Measurements from ENCODE around the gene TBCC. TPM values are rescaled to one million over a fixed set of nuclear protein-coding genes. Genes with fewer than 3 reads are reported as not detected.

Gene TBCC, protein sequence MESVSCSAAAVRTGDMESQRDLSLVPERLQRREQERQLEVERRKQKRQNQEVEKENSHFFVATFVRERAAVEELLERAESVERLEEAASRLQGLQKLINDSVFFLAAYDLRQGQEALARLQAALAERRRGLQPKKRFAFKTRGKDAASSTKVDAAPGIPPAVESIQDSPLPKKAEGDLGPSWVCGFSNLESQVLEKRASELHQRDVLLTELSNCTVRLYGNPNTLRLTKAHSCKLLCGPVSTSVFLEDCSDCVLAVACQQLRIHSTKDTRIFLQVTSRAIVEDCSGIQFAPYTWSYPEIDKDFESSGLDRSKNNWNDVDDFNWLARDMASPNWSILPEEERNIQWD
- 10 to 100 TPM; 11.4 to 15.5 (median 12.0) TPM for polyA plus RNA-seq

GRCh38 chr6:42745640-42746462 is at the start of gene TBCC:
TSS of gene TBCC (minus strand) at chr6:42746103. CDS start at chr6:42746073, 30 bp downstream.
- peak within 1 kb of the TSS; percentile 91 for H3K27ac ChIP-seq (ENCODE audit: low read depth, low read length)
- 0 to 1% (median 1%) methylated on average over 54 to 57 of the region's 57 CpGs for WGBS, 3 donors

- WGBS, 3 donors = 98 to 100% (median 98%) methylated on average over 1 of the region's 1 CpG
- no peak overlapping the region for H3K27ac ChIP-seq (ENCODE audit: low read depth, low read length)
Observed at GRCh38 chr6:42795651-42796050, 49.7 kb upstream of the TBCC start.

DNA sequence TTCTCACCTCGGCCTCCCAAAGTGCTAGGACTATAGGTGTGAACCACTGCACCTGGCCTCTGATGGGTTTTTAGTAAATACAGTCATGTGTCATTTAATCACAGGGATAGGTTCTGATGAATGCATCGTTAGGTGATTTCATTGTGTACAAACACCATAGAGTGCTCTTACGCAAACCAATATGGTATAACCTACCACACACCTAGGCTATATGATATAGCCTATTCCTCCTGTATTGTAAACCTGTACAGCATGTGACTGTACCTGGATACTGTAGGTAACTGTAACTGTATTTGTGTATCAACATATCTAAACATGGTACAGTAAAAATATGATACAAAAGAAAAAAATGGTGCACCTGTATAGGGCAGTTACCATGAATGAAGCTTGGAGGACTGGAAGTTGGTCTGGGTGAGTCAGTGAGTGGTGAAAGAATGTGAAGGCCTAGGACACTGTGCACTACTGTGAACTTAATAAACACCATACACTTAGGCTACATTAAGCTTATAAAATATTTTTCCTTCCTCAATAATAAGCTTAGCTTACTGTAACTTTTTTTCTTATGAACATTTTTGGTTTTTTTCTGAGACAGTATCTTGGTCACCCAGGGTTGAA is 45.9 kb upstream of the TBCC start:
- WGBS, 3 donors = 69 to 89% (median 89%) methylated on average over 3 of the region's 3 CpGs
- H3K27ac ChIP-seq (ENCODE audit: low read depth, low read length) = no peak overlapping the region

DNA sequence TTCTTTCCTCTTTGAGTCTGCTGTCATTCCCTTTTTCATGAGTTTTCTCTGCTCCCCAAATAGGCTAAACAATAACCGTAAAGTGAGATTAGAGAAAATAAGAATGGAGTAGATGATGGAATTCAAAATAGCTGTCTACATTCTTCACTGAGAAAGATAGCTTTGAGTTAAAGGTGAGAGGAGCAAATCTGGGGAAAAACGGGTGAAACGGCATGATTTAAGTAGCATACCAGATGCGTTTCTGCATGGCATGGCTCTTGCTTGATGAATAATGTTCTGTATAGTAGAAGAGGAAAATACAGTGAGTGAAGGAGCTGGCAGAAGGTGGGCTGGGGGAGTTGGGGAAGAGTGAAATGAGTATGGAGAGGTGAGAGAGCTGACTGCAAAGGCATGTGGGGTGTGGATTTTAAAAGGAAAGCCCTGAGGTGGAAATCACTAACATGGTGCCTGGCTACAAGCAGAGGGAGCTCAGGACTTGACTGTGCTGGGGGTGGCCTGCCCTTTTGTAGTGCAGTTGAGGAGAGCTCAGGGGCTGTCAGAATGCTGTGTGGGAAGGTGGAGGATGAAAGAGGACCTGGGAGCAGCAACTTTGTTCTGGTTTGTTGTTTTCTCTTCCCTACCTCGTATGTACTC is 44.8 kb upstream of the TBCC start:
- WGBS, 3 donors = 48 to 60% (median 49%) methylated on average over 5 of the region's 5 CpGs
- H3K27ac ChIP-seq (ENCODE audit: low read depth, low read length) = no peak overlapping the region

GRCh38 chr6:42788671-42789070 is 42.8 kb upstream of the TBCC start:
- no peak overlapping the region for H3K27ac ChIP-seq (ENCODE audit: low read depth, low read length)

GRCh38 chr6:42787063-42787472 is 41.2 kb upstream of the TBCC start:
- WGBS, 3 donors = 66 to 77% (median 73%) methylated on average over 2 of the region's 2 CpGs
- no peak overlapping the region for H3K27ac ChIP-seq (ENCODE audit: low read depth, low read length)

More at GRCh38 chr6:42788671-42789070, 42.8 kb upstream of the TBCC start:
- 63 to 95% (median 68%) methylated on average over 4 of the region's 4 CpGs for WGBS, 3 donors

- 73 to 79% (median 77%) methylated on average over 3 of the region's 3 CpGs for WGBS, 3 donors
- H3K27ac ChIP-seq (ENCODE audit: low read depth, low read length) = no peak overlapping the region
Observed at GRCh38 chr6:42786525-42786985, 40.7 kb upstream of the TBCC start.

- 46 to 68% (median 52%) methylated on average over 12 of the region's 12 CpGs for WGBS, 3 donors
- H3K27ac ChIP-seq (ENCODE audit: low read depth, low read length) = no peak overlapping the region
Observed at GRCh38 chr6:42784717-42785498, 39.0 kb upstream of the TBCC start.

DNA sequence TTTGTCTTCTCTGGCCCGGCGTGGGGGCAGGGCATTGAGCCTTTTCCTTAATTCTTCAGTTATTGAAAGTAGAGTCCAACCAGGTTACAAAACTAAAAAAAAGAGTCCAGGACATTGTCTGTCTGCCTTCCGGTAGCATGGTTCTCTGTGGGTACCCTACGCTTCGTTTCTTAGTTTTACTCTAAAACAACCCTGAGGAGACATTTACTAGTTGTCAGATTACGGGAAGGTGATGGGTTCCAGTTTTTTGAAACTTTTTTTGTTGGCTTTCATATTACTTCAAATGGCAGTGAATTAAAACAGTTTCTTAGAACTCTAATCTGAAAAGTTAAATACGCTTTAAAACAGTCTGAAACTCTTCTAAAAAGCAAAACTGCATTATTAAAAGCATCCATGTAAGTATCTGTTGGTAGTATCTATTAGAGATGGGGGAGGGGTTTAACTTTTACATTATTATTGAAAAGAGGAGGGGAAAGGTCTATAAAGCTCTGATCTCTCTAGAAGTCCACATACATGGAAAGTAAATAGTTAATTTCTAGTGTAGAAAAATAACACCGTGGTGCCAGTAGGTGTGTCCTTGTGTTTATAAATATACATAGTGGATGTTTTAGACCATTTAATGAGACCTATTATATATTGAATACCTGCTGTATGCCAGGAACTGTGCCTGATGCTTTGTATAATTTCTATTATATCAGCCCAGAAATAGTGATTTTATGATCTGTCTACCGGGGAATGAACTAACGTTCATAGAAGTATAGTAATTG is 38.2 kb upstream of the TBCC start:
- WGBS, 3 donors = 0 to 1% (median 1%) methylated on average over 10 of the region's 10 CpGs
- peak overlapping the region; percentile 100 for H3K27ac ChIP-seq (ENCODE audit: low read depth, low read length)

- 0 to 1% (median 0%) methylated on average over 73 to 79 of the region's 79 CpGs for WGBS, 3 donors
Observed at GRCh38 chr6:42783177-42783875, 37.4 kb upstream of the TBCC start.

GRCh38 chr6:42782689-42783176 is 36.8 kb upstream of the TBCC start:
- WGBS, 3 donors = 0% methylated on average over 38 to 49 of the region's 51 CpGs

More at GRCh38 chr6:42783177-42783875, 37.4 kb upstream of the TBCC start:
- peak overlapping the region; percentile 100 for H3K27ac ChIP-seq (ENCODE audit: low read depth, low read length)

GRCh38 chr6:42781796-42782688 is 36.1 kb upstream of the TBCC start, which contains the start of gene BICRAL:
TSS of gene BICRAL (plus strand) at chr6:42782052. CDS start at chr6:42822023, 39,971 bp downstream.
- 0 to 1% (median 1%) methylated on average over 55 to 68 of the region's 70 CpGs for WGBS, 3 donors

More at GRCh38 chr6:42782689-42783176, 36.8 kb upstream of the TBCC start:
- H3K27ac ChIP-seq (ENCODE audit: low read depth, low read length) = peak overlapping the region; percentile 100

DNA sequence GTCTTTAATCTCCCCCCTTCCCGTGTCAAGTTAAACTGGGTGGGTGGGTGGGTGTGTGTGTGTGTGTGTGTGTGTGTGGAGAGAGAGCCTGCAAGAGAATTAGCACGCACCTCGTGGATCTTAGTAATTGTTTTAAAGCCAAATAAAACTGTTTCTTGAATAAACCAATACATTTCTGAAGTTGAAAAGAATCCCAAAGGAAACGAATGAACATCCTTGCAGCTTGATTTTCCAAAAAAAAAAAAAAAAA is 35.6 kb upstream of the TBCC start:
- WGBS, 3 donors = 0% methylated on average over 4 of the region's 4 CpGs
- no peak overlapping the region for H3K27ac ChIP-seq (ENCODE audit: low read depth, low read length)

More at GRCh38 chr6:42781796-42782688, 36.1 kb upstream of the TBCC start, which contains the start of gene BICRAL:
- H3K27ac ChIP-seq (ENCODE audit: low read depth, low read length) = peak within 1 kb of the TSS; percentile 100

DNA sequence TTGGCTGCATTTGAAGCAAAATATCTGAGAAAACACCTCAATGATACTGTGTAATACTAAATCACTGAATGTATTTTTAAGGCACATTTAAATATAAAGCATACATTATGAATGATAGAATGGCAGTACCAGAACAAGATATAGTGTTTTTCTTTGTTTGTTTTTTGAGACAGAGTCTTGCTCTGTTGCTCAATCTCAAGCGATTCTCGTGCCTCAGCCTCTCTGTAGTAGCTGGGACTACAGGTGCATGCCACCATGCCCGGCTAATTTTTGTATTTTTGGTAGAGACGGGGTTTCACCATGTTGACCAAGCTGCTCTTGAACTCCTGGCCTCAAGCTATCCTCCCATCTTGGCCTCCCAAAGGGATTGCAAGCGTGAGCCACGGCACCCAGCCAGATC is 33.6 kb upstream of the TBCC start:
- H3K27ac ChIP-seq (ENCODE audit: low read depth, low read length) = no peak overlapping the region
- 88 to 90% (median 89%) methylated on average over 6 of the region's 6 CpGs for WGBS, 3 donors

DNA sequence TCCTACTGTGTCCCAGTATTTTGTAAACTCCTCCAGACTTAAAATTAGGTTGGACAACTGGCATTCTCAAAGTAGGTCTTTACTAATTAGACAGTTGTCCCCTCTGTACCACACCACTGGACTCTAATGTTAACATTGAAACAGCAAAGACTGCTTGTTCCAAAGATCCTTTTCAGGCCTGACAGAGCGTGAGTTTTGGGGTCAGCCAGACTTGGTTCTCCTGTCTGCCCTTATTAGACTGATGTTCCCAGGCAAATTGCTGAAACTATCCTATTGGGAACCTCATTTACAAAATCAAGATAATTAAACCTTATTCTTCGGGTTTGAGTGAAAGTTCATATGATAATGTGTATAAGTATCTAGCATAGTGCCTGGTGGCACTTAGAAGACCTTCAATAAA is 32.2 kb upstream of the TBCC start:
- WGBS, 3 donors = 81 to 93% (median 90%) methylated on average over 2 of the region's 2 CpGs

More for the DNA sequence above, 32.2 kb upstream of the TBCC start:
- no peak overlapping the region for H3K27ac ChIP-seq (ENCODE audit: low read depth, low read length)
